Panc1 (cell line): Measurements from ENCODE around the gene SLC4A1. TPM values are rescaled to one million over a fixed set of nuclear protein-coding genes. Genes with fewer than 3 reads are reported as not detected.

Experiments
- ATAC-seq: fragments of 200-7000 bp; cut with Tn5 transposase; 2 replicates; pipeline ENCODE4 v1.9.1; 2020; ENCODE audit warnings: mild to moderate bottlenecking, moderate library complexity
- BruUV-seq: library from RNA; stranded (reverse); fragments of 400-500 nt; replicated peaks from 2 replicates; lab custom pipeline; 2021; lab: Mats Ljungman, UMichigan
- CTCF ChIA-PET: fragments of 300-600 bp; sonication (Branson Sonifier 250); formaldehyde crosslinking; loops from one replicate; lab custom pipeline; 2022; ENCODE audit warnings: antibody characterized with exemption; lab: Charles Lee
- POLR2A ChIA-PET: fragments of 300-600 bp; sonication (Branson Sonifier 250); formaldehyde crosslinking; loops from one replicate; lab custom pipeline; 2022; ENCODE audit warnings: antibody characterized with exemption; lab: Charles Lee
- DNase-seq: peaks from one replicate; pipeline ENCODE4 v3.0.0-alpha.2; 2010; ENCODE audit warnings: low read depth, low spot score
- H3K27ac ChIP-seq: 2 replicates; pipeline ENCODE4 v1.5.1; 2011; ENCODE audit warnings: mild to moderate bottlenecking, low read length, inconsistent platforms
- H3K27me3 ChIP-seq: fragments of 200-500 bp; sonication (Bioruptor generic); 2 replicates; pipeline ENCODE4 v1.6.0; 2014; ENCODE audit warnings: low read length, inconsistent platforms; ENCODE audit not compliant: control insufficient read depth, insufficient read depth
- H3K36me3 ChIP-seq: fragments of 200-500 bp; sonication (Bioruptor generic); 2 replicates; pipeline ENCODE4 v1.5.1; 2014; ENCODE audit warnings: inconsistent platforms, mild to moderate bottlenecking, low read length, moderate library complexity; ENCODE audit not compliant: control insufficient read depth, insufficient read depth
- H3K4me1 ChIP-seq: 2 replicates; pipeline ENCODE4 v1.5.1; 2011; ENCODE audit warnings: inconsistent platforms, mild to moderate bottlenecking, low read length, moderate library complexity; ENCODE audit not compliant: control insufficient read depth, insufficient read depth
- H3K4me3 ChIP-seq, 2 experiments: 2 replicates each; pipeline ENCODE4 v1.5.1; 2011 to 2012; ENCODE audit warnings: low read depth in 2 of 2, low read length in 2 of 2, mild to moderate bottlenecking in 2 of 2, inconsistent platforms in 1 of 2, moderate library complexity in 1 of 2
- H3K9me3 ChIP-seq: fragments of 200-500 bp; sonication (Bioruptor generic); 2 replicates; pipeline ENCODE4 v1.5.1; 2014; ENCODE audit warnings: low read depth, mild to moderate bottlenecking, inconsistent platforms, low read length, moderate library complexity; ENCODE audit not compliant: control insufficient read depth, insufficient read depth
- CTCF ChIP-seq: fragments of 450-650 bp; IDR thresholded peaks from 2 replicates; pipeline ENCODE4 v1.5.1; 2017; ENCODE audit warnings: mild to moderate bottlenecking
- POLR2AphosphoS5 ChIP-seq: IDR thresholded peaks from 2 replicates; pipeline ENCODE4 v1.6.1; 2012; ENCODE audit warnings: mild to moderate bottlenecking, low read depth, low read length, moderate library complexity
- REST ChIP-seq, 2 experiments: IDR thresholded peaks; 2 replicates each; pipeline ENCODE4 v1.6.1; 2011 to 2012; ENCODE audit warnings: low read depth in 2 of 2, control low read depth in 1 of 2, low read length in 1 of 2, mild to moderate bottlenecking in 1 of 2, moderate library complexity in 1 of 2; ENCODE audit not compliant: insufficient read depth in 1 of 2
- SIN3A ChIP-seq: IDR thresholded peaks from 2 replicates; pipeline ENCODE4 v1.6.1; 2012; ENCODE audit warnings: low read depth, mild to moderate bottlenecking, low read length, moderate library complexity, borderline replicate concordance; ENCODE audit not compliant: insufficient read depth
- TCF7L2 ChIP-seq: IDR thresholded peaks from 2 replicates; pipeline ENCODE4 v1.6.1; 2011; ENCODE audit warnings: mild to moderate bottlenecking, low read depth, low read length, inconsistent platforms
- in situ Hi-C: cut with HindIII; loops from 2 replicates; pipeline ENCODE4 v1.10.0; 2016; ENCODE audit warnings: low sequenced_read_pairs, low pct_unique_long_range_greater_than_20kb
- intact Hi-C: fragments of 100-400 bp; cut with micrococcal nuclease; formaldehyde crosslinking; loops from one replicate; pipeline ENCODE4 v1.10.0; 2022; ENCODE audit not compliant: unreplicated experiment
- total RNA-seq: library from RNA; stranded (reverse); gene quantifications from one replicate; pipeline ENCODE4 v1.2.1, GENCODE V29; 2021; ENCODE audit not compliant: unreplicated experiment

Gene SLC4A1
- total RNA-seq, 1 experiment from 2014 or later = not detected

GRCh38 chr17:44199553-44200477 lies 68.1 kb downstream of the SLC4A1 start, which contains the start of gene ATXN7L3:
Gene ATXN7L3 (minus strand): TSS chr17:44199884. CDS start chr17:44198070, 1,814 bp downstream.
- intact Hi-C loops (no loop called here), in situ Hi-C loops (no loop called here)
- H3K9me3 ChIP-seq = no peaks in the 10 kb centered on the region
- no TSS peak for BruUV-seq
- no peaks in the 10 kb centered on the region; the same call in none of the 2 replicates for H3K36me3 ChIP-seq
- TF ChIP-seq TCF7L2 (no peak), REST (IDR thresholded peaks at IDR 0.05; ENCODE audit: insufficient read depth in 1 of 2, low read depth in 2 of 2, low read length in 1 of 2) (no peak), CTCF (no peak), SIN3A (no peak), POLR2AphosphoS5 (peak; percentile 7; the same call in 1 of the 2 replicates)
- POLR2A ChIA-PET = interaction anchor here (0.6 to 0.7 kb wide), 2 partner anchors 16 to 162 kb away, joined by 7 to 10 read pairs; no protein-coding TSS in a partner anchor
- peak within 1 kb of the TSS; percentile 70 to 75 for H3K4me3 ChIP-seq
- ATAC-seq (peak; percentile 90), DNase-seq (no peak)
- peak within 1 kb of the TSS; percentile 95 for H3K27ac ChIP-seq
- CTCF ChIA-PET = interaction anchor here (0.6 kb wide), 2 partner anchors 32 to 438 kb away, joined by 3 to 6 read pairs; no protein-coding TSS in a partner anchor
- H3K27me3 ChIP-seq = no peaks in the 10 kb centered on the region
- H3K4me1 ChIP-seq = peaks cover 14% of the 10 kb centered on the region

GRCh38 chr17:44198721-44199552 lies 69.0 kb downstream of the SLC4A1 start:
- in situ Hi-C loops (no loop called here), intact Hi-C loops (no loop called here)
- ChIA-PET POLR2A (no interaction called here), CTCF (interaction anchor here (0.6 kb wide), 1 partner anchor 20 kb away, joined by 5 read pairs; no protein-coding TSS in a partner anchor)
- Histone ChIP-seq H3K27ac (peak overlapping the region; percentile 82), H3K4me1 (peaks cover 14% of the 10 kb centered on the region), H3K9me3 (no peaks in the 10 kb centered on the region), H3K27me3 (no peaks in the 10 kb centered on the region), H3K36me3 (no peaks in the 10 kb centered on the region; the same call in none of the 2 replicates), H3K4me3 (peak overlapping the region; percentile 70 to 75)
- ATAC-seq (peak; percentile 35), DNase-seq (no peak)
- no TSS peak for BruUV-seq
- TF ChIP-seq REST (IDR thresholded peaks at IDR 0.05; ENCODE audit: insufficient read depth in 1 of 2, low read depth in 2 of 2, low read length in 1 of 2) (no peak), CTCF (no peak), POLR2AphosphoS5 (no peak; the same call in 1 of the 2 replicates), SIN3A (no peak), TCF7L2 (no peak)
